ENCODE data around the gene MAML2.

Gene MAML2

GRCh38 chr11:96105197-96105895, 237.6 kb downstream of the MAML2 start:
- DNase-seq (ENCODE audit: low read depth in 1 of 2, low spot score in 1 of 2), result no peak

- DNase-seq (ENCODE audit: low read depth in 1 of 2, low spot score in 1 of 2), result no peak
Measured at GRCh38 chr11:96104496-96104895, 238.5 kb downstream of the MAML2 start.

GRCh38 chr11:96103721-96104120, 239.3 kb downstream of the MAML2 start:
- DNase-seq (ENCODE audit: low read depth in 1 of 2, low spot score in 1 of 2), result no peak

GRCh38 chr11:96103102-96103501, 239.9 kb downstream of the MAML2 start:
- no peak for DNase-seq (ENCODE audit: low read depth in 1 of 2, low spot score in 1 of 2)

- DNase-seq (ENCODE audit: low read depth in 1 of 2, low spot score in 1 of 2), result no peak
Measured at GRCh38 chr11:96102664-96103078, 240.3 kb downstream of the MAML2 start.

GRCh38 chr11:96101146-96101545, 241.8 kb downstream of the MAML2 start:
- no peak for DNase-seq (ENCODE audit: low read depth in 1 of 2, low spot score in 1 of 2)

- no peak for DNase-seq (ENCODE audit: low read depth in 1 of 2, low spot score in 1 of 2)
Measured at GRCh38 chr11:96098511-96099241, 244.3 kb downstream of the MAML2 start.

GRCh38 chr11:96097844-96098421, 245.1 kb downstream of the MAML2 start:
- DNase-seq (ENCODE audit: low read depth in 1 of 2, low spot score in 1 of 2), result no peak

- DNase-seq (ENCODE audit: low read depth in 1 of 2, low spot score in 1 of 2), result no peak
Measured at GRCh38 chr11:96096360-96096759, 246.6 kb downstream of the MAML2 start.

- DNase-seq (ENCODE audit: low read depth in 1 of 2, low spot score in 1 of 2), result no peak
Measured at GRCh38 chr11:96095884-96096303, 247.1 kb downstream of the MAML2 start.

GRCh38 chr11:96094156-96094555, 248.8 kb downstream of the MAML2 start:
- DNase-seq (ENCODE audit: low read depth in 1 of 2, low spot score in 1 of 2), result no peak

- DNase-seq (ENCODE audit: low read depth in 1 of 2, low spot score in 1 of 2), result no peak
Measured at GRCh38 chr11:96092511-96092910, 250.5 kb downstream of the MAML2 start.

- no peak for DNase-seq (ENCODE audit: low read depth in 1 of 2, low spot score in 1 of 2)
Measured at GRCh38 chr11:96091476-96091875, 251.5 kb downstream of the MAML2 start.

GRCh38 chr11:96090711-96091110, 252.3 kb downstream of the MAML2 start:
- DNase-seq (ENCODE audit: low read depth in 1 of 2, low spot score in 1 of 2), result no peak

GRCh38 chr11:96088914-96089313, 254.1 kb downstream of the MAML2 start:
- DNase-seq (ENCODE audit: low read depth in 1 of 2, low spot score in 1 of 2), result no peak

- DNase-seq (ENCODE audit: low read depth in 1 of 2, low spot score in 1 of 2), result no peak
Measured at GRCh38 chr11:96086111-96086510, 256.9 kb downstream of the MAML2 start.

- no peak for DNase-seq (ENCODE audit: low read depth in 1 of 2, low spot score in 1 of 2)
Measured at GRCh38 chr11:96085319-96085930, 257.6 kb downstream of the MAML2 start.

- DNase-seq (ENCODE audit: low read depth in 1 of 2, low spot score in 1 of 2), result no peak
Measured at GRCh38 chr11:96084610-96085318, 258.2 kb downstream of the MAML2 start.

- no peak for DNase-seq (ENCODE audit: low read depth in 1 of 2, low spot score in 1 of 2)
Measured at GRCh38 chr11:96082936-96083335, 260.1 kb downstream of the MAML2 start.

GRCh38 chr11:96082002-96082899, 260.7 kb downstream of the MAML2 start:
- DNase-seq (ENCODE audit: low read depth in 1 of 2, low spot score in 1 of 2), result no peak
